Limb (tissue), 2 donors: ENCODE data around the gene WDR88.

ENCODE experiments used
- DNase-seq, 2 donors: peaks; one replicate each; pipeline ENCODE4 v3.0.0-alpha.2; 2016; ENCODE audit errors: extremely low spot score in 2 of 2

WDR88 gene, protein sequence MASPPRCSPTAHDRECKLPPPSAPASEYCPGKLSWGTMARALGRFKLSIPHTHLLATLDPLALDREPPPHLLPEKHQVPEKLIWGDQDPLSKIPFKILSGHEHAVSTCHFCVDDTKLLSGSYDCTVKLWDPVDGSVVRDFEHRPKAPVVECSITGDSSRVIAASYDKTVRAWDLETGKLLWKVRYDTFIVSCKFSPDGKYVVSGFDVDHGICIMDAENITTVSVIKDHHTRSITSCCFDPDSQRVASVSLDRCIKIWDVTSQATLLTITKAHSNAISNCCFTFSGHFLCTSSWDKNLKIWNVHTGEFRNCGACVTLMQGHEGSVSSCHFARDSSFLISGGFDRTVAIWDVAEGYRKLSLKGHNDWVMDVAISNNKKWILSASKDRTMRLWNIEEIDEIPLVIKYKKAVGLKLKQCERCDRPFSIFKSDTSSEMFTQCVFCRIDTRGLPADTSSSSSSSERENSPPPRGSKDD

DNA sequence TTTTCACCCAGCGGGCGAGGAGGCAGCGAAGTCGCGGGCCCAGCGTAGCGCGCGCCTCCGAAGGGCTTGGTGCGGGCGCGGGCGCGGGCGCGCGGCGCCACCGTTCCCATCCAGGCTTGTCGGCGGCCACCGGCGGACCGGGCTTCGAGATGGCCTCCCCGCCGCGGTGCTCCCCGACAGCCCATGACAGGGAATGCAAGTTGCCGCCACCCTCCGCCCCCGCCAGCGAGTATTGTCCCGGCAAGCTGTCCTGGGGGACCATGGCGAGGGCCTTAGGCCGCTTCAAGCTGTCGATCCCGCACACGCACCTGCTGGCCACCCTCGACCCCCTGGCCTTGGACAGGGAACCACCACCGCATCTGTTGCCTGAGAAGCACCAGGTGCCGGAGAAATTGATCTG lies at the start of gene WDR88:
WDR88 (plus strand) TSS at position 94 of the 400 bp plus-strand sequence; CDS start at position 150, 56 bp downstream.
- no peak for DNase-seq

DNA sequence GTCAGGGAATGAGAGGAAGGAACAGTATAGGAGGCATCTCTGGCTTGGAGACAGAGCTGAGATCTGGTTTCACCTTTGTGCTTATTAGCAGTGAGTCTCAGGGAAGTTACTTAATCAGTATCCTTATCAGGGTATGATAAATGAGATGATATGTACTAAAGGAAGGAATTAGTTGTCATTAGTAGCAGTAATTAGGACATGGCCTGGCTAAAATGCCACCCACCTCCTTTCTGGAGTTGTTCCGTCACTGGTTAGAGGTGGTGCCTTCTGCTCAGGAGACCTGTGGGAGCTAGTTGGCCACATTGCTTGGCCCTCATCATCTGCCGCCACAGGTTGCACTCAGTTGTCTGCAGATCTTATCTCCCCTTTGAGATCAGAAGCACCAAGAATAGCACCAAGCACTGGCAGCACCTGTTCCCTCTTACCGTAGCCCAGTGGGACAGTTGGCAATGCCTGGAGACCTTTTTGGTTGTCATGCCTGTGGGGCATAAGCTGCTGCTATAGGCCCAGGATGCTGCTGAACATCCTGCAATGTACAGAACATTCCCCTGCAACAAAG lies 46.3 kb upstream of the WDR88 start:
- DNase-seq, result no peak

DNA sequence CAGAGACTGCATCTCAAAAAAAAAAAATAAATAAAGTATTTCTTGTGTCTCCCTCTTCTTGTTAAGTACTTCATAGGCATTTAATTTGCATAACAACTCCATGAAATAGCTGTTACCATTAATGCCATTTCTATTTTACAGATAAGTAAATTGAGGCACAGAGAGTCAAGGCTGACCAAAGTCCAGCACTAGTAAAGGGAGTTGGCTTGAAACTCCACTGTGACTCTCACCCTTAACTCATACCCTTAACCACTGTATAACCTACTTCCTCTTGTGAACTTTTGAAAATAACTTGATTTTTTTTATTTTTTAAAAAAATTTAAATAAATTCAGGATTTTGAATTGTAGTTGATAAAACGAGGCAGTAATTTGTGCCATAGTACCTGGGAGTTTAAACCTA lies 45.0 kb upstream of the WDR88 start:
- no peak for DNase-seq

DNA sequence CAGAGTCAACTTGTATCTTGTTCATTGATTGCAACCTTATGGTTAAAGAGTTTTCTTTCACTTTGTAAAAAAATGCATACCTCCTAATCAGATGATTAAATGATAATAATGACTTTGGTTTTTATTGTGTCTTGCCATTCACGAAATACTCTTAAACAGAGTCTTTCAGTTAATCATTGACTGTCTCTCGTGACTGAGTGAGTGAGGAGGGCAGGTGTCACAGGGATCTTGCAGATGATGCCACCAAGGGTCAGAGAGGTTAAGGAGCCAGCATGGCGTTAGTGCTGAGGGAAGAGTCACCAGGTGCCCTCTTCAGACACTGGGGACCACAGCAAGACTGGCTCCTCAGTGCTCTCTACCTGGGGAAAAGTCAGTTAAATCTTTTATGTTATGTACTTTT lies 42.9 kb upstream of the WDR88 start:
- no peak for DNase-seq

DNA sequence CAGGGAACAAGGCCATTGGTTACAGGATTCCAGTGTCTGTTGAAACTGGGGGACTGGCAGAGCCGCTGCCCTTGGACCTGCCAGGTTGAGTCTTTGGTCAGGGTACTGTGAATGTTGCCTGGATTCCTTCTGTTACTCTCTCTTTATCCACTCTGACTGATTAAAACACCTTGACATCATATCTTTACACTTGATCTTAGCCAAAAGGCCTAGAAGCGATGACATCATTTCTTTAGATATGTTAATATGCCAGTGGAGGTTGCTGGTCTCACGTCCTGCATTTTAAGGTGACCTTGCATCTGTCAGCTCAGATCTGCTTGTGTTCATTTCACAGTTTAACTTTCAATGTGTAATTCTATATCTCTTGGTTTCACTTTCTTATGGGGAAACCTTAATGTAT lies 41.7 kb upstream of the WDR88 start:
- DNase-seq, result no peak

DNA sequence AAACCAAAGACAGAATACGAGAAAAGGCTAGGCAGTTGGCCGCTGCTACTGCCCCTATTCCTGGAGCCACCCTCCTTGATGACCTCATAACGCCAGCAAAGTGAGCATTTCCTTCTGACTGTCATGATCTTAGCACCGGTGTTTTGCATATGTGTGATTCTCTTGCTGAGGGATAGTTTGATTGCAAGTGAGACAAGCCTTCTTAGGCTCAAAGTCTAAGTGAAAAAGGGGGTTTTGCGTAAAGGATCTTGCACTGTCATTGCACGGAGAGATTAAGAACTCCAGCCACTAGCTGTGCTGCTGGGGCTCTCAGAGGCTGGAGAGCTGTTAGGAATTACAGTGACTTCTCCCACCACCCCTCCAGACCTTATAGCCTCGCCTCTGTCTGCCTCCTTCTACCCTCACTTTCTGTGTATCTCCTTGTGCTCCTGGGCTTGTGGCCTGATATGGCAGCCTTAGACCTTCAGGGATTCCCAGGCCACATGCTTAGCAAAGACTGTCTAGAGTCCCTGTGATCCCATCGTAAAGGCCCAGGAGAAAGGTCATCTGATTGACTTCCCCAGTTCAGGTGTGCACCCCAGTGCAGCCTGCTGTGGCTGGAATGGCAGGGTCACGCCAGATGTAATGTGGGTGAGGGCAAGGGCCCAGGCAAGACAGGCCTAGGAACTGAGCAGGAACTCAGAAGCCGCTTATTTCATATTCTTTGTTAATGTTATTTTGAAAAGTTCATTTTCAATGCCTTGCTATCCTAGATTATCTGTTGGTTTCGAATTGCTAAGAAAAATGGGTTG lies 38.3 kb upstream of the WDR88 start:
- DNase-seq, result no peak

DNA sequence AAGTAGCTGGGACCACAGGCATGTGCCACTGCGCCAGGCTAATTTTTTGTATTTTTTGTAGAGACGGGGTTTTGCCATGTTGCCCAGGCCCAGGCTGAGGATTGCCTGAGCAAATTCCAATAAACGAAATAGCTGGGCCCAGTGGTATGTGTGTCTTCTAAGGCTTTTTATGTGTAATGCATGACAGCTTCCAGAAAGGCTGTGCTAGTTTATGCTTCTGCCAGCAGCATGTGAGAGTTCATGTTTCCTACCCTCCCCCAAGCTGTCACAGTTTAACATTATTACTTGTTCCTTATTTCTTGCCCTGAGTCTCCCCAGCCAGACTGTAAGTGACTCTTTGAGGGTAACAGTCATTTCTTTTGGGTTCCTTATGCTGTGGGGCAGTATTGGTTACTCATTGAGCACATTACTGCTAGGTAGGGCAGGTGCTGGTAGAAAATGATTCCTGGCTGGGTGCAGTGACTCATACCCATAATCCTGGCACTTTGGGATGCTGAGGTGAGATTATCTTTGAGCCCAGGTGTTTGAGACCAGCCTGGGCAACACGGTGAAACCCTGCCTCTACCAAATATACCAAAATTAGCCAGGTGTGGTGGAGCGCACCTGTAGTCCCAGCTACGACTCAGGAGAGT lies 37.4 kb upstream of the WDR88 start:
- no peak for DNase-seq

DNA sequence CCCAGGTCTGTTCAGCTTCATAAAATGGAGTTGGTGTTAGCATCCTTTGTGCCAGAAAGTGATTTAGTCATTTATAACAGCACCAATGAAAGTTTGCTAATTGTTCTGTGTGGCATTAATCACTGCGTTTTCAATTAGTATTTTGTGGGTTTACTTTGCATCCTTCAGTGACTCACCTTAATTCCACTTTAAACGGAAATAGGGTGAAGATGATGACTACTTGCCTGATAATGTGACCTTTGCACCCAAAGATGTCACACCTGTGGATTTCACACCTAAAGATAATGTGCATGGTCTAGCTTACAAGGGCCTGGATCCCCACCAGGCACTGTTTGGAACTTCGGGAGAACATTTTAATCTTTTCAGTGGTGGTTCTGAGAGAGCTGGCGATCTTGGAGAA lies 35.9 kb upstream of the WDR88 start:
- DNase-seq, result no peak

DNA sequence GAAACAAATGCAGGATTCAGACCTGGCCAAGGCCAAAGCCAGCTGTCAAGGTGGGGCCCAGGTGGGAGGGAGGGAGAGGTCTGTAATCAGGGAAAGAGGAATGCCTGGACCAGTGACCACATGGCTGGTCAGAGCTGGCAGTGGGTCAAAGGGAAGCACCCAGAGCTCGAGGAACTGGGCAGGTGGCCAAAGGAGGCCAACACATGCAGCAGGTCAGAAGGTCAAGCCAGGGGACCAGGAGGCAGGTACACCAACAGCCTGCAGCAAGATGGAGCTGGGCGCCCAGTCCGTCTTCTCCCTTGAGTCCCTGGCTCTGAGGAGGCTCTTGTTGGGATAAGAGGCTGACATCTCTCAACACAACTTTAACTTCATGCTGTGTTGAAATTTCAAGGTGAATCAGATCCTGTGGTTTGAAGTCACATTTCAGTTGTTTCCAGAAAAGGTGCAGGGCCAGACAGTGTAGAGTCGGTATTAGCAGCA lies 33.8 kb upstream of the WDR88 start:
- no peak for DNase-seq

DNA sequence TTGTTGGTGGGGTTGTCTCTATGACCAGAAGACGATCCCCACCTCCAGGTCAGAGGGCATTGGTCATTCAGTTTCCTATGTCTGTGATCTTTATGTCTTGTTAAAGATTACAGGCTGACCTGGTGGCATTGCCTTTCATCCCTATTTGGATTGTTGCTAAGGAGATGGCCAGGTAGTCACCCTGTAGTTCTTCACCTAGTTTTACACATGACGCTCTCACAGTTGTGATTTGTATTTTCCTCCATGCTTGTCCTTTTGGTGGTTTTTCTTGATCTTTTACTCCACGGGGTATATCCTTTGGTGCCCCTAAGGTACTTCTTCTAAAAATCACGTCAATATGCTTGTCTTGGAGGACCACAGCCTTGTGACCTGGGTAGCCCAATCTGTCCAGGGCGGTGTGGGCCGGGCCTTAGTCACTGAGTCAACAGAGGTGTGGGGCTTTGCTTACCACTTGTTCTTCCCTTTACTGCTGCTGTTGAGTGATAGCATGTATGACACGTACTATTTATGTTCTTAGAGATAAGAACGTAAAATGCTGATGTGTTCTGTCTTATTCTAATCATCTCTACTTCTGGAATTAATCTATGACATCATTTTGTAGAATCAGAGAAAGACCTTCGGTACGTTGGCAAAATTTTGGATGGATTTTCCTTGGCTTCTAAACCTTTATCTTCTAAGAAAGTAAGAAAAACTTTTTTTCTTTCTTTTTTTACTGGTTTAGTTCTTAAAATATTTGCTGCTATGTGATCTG lies 30.8 kb upstream of the WDR88 start:
- no peak for DNase-seq

DNA sequence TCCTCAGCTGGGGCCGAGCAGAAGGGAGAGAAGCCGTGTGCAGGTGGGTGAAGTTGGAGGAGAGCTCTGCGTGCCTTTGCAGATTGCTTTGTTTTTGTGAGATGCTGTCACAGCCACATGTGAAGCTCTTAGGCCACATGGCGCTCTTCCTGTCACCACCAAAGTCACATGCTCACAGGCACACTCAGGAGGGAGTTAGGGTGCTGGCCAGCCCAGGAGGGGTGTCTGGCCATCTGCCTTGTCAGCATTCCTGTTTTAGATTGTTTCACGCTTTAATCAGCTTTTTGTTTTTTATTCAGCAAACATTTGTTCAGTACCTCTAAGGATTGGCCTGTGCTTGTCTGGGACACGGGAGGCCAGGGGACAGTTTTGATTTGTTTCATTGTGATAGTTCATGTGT lies 29.0 kb upstream of the WDR88 start:
- no peak for DNase-seq

DNA sequence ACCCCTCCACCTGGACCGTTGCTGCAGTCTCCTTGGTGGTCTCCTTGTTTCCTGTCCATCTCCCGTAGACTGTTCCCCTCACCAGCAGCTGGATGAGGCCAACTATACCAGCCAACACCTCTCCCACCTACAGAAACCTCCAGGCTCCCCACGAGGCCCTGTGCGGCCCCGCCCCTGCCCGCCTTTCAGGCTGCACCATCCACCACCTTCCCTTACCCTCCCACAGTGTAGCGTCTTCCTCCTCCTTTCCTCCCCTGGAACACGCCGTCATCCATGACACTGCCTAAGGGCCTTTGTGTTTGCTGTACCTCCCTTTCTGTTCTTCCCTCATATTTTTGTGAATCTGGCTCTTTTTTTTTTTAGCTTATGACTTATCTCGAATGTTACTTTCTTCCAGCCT lies 23.8 kb upstream of the WDR88 start:
- no peak for DNase-seq

DNA sequence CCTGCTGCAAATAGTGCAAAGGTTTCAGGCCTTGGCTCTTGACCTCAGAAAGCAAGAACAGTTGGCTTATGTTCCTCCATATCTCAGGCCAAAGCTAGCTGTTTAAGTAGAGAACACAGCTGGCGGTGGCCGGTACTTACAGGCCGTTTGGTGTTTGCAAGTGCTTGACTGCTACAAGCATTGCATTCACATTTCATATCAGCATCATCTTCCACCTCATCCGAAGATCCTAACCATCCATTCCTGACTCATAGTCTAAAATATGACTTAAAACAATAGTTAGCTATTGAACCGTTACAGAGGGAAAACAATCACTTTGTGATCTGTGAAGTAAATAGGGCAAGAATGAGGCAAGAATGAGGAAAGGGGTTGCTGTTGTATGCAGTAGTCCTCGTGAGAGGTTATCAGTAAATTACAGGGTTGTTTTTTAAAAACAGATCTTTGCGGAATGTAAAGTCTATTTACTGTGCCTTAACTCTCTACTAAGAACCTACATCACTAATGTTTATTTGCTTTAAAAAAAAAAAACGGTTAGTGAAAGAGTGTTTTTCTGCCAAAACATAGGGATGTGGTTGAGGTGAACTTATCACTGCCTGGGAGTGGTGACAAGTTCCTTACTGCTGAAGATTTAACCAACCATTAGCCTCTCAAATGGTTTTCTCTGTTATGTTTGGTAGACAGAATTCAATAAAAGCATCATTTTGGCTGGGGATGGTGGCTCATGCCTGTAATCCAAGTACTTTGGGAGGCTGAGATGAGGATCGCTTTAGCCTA lies 21.6 kb upstream of the WDR88 start:
- DNase-seq, result no peak

DNA sequence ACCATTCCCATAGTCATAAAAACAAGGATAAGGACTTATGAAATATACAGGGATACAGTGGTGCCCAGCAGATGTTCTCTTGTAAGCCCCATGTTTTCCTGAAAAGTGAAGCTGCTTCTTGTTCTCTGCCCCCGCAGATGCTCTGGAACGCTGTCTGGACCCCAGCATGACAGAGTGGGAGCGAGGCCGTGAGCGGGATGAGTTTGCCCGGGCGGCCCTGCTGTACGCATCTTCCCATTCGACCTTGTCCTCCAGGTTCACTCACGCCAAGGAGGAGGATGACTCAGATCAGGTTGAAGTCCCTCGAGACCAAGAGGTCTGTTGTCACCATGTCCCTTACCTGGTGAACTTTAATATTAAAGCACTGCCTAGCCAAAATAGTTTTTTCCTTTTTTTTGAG lies 20.3 kb upstream of the WDR88 start:
- no peak for DNase-seq

DNA sequence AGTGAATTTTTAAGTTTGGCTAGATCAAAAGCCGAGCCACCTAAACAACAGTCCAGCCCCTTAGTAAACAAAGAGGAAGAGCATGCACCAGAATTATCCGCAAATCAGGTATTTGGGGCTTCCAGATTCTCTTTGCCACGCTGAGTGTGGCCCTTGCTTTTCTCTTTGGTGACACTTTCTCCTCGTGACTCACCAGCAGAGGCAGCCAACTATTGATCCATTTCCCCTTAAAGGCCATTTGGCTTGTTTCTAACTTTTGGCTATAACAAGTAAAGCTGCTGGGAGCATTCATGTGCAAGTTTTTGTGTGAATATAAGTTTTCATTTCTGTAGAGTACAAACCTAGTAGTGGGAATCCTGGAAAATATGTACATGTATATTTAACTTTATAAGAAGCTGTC lies 17.6 kb upstream of the WDR88 start:
- no peak for DNase-seq

DNA sequence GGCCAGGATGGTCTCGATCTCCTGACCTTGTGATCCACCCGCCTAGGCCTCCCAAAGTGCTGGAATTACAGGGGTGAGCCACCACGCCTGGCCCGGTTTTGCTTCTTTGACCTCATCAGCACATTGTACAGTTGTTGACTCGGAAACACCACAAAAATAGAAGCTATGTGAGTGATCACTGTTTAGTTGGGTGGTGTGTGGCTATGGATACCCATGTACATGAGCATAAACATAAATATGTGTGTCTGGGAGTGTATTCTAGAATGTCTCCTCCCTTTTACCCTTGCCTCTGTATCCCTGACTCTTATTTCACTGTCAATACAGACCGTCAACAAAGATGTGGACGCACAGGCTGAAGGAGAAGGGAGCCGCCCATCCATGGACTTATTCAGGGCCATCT lies 14.4 kb upstream of the WDR88 start:
- DNase-seq, result no peak

DNA sequence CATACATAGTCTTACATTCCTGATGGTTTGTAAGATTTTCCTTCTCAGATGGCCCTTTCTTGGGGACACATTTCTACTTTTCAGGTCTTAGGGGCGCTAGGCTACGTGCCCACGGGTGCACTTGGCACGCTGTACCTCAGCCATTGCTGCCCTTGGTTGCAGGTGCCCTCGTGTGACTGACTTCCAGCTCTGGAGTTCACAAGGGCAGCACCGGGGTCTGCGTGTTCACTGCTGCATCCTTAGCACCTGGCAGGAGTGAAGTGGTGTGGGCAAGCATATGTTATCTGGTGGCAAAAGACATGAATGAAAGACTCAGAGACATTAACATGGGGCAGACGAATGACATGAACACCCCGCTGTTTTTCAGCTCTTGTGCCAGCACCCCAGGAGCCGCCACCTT lies 13.3 kb upstream of the WDR88 start:
- DNase-seq, result no peak

DNA sequence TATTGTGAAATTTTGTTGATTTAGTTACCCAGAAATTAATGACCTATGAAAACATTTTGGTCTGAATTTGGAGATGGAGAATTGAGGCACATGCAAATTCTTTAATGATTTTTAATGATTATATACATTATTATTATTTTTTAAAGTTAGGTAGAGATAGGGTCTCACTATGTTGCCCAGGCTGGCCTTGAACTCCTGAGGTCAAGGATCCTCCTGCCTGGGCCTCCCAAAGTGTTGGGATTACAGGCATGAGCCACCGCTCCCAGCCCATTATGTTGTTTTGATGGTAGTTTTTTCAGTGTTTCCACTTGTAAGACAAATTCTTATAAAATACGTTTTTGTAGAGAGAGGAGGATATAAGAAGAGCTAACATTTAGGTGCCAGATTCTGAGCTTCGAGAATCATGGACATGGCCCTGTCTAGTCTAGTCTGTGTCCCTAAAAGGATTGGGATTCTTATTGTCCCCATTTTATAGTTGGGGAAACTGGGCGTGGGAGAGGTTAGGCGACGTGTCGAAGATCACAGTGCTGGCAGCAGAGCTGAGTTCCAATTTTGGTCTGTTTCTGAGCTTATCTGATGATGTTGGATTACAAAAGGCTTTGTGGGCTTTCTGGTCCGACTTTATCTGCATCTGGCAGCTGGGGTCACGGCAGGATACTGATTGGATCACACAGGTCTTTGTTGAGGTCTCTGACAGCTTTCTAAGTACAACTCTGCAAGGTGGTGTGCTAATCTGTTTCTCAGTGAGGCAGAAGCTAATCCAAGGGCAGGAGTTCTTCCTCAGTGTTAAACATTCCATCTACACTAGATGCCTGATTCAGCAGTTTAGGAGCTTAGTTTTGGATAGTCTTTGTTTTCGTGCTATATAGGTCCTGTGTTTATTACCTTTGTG lies 7.5 kb upstream of the WDR88 start:
- DNase-seq, result no peak

DNA sequence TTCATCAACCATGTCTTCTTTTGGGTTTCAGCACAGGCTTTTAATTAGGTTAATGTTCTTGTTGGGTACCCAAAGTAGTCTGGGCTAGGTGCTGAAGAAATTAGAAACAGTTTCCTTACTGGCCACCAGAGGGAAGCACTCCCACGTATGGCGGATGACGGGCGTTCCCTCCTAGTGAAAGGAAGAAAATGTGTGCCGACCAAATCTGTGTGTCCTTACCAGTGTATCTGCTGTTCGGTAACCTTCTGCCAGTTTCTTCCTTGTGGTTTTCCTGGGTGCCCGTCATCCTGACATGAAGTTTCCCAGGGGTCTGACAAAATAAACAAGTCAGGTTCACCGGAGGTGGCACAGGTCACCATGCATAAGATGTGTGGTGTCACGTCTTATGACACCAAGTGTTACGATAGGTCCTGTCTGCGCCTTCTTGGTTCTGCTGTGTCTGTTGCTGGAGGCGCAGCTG lies 6.0 kb upstream of the WDR88 start:
- peak; percentile 59 to 72 for DNase-seq
